ENCODE measurements around the gene SP4.

DNA sequence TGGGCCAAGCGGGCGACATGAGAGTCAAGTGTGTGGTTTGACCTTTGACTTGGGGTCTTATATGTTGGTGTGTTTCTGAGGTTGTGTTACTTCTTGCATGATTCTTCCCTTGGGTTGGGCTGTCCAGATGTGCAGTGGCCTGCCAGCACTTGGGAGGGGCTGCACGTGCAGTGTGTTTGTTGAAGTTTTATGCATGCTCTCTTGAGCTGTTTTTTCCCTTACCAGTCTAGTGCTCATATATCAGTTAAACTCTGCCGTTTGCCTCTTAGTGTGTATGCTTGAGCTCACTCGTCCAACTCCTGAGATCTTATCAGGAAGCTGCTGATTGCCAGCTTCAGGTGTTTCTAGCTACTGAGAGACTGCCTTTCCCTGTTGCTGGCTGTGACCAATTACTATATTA, 23.1 kb downstream of the SP4 start:
- TF ChIP-seq, protein P1, sequence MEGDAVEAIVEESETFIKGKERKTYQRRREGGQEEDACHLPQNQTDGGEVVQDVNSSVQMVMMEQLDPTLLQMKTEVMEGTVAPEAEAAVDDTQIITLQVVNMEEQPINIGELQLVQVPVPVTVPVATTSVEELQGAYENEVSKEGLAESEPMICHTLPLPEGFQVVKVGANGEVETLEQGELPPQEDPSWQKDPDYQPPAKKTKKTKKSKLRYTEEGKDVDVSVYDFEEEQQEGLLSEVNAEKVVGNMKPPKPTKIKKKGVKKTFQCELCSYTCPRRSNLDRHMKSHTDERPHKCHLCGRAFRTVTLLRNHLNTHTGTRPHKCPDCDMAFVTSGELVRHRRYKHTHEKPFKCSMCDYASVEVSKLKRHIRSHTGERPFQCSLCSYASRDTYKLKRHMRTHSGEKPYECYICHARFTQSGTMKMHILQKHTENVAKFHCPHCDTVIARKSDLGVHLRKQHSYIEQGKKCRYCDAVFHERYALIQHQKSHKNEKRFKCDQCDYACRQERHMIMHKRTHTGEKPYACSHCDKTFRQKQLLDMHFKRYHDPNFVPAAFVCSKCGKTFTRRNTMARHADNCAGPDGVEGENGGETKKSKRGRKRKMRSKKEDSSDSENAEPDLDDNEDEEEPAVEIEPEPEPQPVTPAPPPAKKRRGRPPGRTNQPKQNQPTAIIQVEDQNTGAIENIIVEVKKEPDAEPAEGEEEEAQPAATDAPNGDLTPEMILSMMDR (conservative IDR thresholded peaks at IDR 0.05; ENCODE audit: low read depth in 2 of 2) = no peak
- TF ChIP-seq, protein P2, sequence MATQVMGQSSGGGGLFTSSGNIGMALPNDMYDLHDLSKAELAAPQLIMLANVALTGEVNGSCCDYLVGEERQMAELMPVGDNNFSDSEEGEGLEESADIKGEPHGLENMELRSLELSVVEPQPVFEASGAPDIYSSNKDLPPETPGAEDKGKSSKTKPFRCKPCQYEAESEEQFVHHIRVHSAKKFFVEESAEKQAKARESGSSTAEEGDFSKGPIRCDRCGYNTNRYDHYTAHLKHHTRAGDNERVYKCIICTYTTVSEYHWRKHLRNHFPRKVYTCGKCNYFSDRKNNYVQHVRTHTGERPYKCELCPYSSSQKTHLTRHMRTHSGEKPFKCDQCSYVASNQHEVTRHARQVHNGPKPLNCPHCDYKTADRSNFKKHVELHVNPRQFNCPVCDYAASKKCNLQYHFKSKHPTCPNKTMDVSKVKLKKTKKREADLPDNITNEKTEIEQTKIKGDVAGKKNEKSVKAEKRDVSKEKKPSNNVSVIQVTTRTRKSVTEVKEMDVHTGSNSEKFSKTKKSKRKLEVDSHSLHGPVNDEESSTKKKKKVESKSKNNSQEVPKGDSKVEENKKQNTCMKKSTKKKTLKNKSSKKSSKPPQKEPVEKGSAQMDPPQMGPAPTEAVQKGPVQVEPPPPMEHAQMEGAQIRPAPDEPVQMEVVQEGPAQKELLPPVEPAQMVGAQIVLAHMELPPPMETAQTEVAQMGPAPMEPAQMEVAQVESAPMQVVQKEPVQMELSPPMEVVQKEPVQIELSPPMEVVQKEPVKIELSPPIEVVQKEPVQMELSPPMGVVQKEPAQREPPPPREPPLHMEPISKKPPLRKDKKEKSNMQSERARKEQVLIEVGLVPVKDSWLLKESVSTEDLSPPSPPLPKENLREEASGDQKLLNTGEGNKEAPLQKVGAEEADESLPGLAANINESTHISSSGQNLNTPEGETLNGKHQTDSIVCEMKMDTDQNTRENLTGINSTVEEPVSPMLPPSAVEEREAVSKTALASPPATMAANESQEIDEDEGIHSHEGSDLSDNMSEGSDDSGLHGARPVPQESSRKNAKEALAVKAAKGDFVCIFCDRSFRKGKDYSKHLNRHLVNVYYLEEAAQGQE (IDR thresholded peaks at IDR 0.05; ENCODE audit: unreplicated experiment) = no peak
- TF ChIP-seq ZNF114 (CRISPR knock-in tag; IDR thresholded peaks at IDR 0.05) = no peak
- TF ChIP-seq, protein P3, sequence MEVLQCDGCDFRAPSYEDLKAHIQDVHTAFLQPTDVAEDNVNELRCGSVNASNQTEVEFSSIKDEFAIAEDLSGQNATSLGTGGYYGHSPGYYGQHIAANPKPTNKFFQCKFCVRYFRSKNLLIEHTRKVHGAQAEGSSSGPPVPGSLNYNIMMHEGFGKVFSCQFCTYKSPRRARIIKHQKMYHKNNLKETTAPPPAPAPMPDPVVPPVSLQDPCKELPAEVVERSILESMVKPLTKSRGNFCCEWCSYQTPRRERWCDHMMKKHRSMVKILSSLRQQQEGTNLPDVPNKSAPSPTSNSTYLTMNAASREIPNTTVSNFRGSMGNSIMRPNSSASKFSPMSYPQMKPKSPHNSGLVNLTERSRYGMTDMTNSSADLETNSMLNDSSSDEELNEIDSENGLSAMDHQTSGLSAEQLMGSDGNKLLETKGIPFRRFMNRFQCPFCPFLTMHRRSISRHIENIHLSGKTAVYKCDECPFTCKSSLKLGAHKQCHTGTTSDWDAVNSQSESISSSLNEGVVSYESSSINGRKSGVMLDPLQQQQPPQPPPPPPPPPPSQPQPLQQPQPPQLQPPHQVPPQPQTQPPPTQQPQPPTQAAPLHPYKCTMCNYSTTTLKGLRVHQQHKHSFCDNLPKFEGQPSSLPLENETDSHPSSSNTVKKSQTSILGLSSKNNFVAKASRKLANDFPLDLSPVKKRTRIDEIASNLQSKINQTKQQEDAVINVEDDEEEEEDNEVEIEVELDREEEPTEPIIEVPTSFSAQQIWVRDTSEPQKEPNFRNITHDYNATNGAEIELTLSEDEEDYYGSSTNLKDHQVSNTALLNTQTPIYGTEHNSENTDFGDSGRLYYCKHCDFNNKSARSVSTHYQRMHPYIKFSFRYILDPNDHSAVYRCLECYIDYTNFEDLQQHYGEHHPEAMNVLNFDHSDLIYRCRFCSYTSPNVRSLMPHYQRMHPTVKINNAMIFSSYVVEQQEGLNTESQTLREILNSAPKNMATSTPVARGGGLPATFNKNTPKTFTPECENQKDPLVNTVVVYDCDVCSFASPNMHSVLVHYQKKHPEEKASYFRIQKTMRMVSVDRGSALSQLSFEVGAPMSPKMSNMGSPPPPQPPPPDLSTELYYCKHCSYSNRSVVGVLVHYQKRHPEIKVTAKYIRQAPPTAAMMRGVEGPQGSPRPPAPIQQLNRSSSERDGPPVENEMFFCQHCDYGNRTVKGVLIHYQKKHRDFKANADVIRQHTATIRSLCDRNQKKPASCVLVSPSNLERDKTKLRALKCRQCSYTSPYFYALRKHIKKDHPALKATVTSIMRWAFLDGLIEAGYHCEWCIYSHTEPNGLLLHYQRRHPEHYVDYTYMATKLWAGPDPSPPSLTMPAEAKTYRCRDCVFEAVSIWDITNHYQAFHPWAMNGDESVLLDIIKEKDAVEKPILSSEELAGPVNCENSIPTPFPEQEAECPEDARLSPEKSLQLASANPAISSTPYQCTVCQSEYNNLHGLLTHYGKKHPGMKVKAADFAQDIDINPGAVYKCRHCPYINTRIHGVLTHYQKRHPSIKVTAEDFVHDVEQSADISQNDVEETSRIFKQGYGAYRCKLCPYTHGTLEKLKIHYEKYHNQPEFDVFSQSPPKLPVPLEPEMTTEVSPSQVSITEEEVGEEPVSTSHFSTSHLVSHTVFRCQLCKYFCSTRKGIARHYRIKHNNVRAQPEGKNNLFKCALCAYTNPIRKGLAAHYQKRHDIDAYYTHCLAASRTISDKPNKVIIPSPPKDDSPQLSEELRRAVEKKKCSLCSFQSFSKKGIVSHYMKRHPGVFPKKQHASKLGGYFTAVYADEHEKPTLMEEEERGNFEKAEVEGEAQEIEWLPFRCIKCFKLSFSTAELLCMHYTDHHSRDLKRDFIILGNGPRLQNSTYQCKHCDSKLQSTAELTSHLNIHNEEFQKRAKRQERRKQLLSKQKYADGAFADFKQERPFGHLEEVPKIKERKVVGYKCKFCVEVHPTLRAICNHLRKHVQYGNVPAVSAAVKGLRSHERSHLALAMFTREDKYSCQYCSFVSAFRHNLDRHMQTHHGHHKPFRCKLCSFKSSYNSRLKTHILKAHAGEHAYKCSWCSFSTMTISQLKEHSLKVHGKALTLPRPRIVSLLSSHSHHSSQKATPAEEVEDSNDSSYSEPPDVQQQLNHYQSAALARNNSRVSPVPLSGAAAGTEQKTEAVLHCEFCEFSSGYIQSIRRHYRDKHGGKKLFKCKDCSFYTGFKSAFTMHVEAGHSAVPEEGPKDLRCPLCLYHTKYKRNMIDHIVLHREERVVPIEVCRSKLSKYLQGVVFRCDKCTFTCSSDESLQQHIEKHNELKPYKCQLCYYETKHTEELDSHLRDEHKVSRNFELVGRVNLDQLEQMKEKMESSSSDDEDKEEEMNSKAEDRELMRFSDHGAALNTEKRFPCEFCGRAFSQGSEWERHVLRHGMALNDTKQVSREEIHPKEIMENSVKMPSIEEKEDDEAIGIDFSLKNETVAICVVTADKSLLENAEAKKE (CRISPR knock-in tag; IDR thresholded peaks at IDR 0.05) = no peak
- no peak for TF ChIP-seq POLR2AphosphoS5 (IDR thresholded peaks at IDR 0.05; ENCODE audit: low read depth)
- no peak for TF ChIP-seq EZH2phosphoT487 (IDR thresholded peaks at IDR 0.05; ENCODE audit: unreplicated experiment)
- TF ChIP-seq EZH2 (IDR thresholded peaks at IDR 0.05; ENCODE audit: low read depth, unreplicated experiment) = no peak
